DMS 273 treated with DMSO at 0.1 percent for 48 hours (cell line): ENCODE measurements around the gene FGF21.
"Not testable (repeated sequence)": the region's sequence is repeated elsewhere in the genome, so short reads cannot be mapped to it uniquely, and the experiment has no call there.

Source experiments
- DNase-seq: peaks from one replicate; lab custom pipeline; 2025; lab: John Stamatoyannopoulos, UW

The FGF21 gene

DNA sequence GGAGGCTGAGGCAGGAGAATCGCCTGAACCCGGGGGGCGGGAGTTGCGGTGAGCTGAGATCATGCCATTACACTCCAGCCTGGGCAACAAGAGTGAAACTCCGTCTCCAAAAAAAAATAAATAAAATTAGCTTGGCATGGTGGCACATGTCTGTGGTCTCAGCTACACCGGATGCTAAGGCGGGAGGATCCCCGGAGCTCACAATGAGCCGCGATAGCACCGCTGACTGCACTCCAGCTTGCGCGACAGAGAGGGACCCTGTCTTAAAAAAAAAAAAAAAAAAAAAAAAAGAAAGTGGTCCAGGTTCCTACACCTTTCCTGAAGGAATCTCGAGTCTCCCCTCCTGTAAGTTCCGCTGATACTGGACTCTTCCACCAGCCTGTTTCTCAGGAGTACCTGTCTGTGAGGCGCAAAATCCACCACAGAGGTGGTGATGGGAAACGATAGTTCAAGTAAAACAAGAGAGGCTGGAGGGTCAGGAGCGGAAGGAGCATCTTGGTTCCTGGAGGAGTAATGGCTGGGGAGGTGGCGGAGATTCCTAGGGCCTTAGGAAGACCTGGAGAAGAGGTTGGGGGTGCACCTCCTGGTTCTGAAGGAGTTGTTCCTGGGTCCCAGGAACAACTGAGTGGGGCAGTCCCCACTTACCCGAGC is 3.4 kb upstream of the FGF21 start:
- DNase-seq, result no peak

GRCh38 chr19:48752496-48753365 is 2.6 kb upstream of the FGF21 start, which contains the start of gene FUT1:
Gene FUT1, minus strand, starts transcription at chr19:48752641. Its CDS starts 1,360 bp downstream, at chr19:48751281.
- DNase-seq, result no peak

GRCh38 chr19:48755787-48756186 is 463 bp downstream of the FGF21 start:
- DNase-seq, result no peak

GRCh38 chr19:48756212-48756611 is 888 bp downstream of the FGF21 start:
- no peak for DNase-seq

DNA sequence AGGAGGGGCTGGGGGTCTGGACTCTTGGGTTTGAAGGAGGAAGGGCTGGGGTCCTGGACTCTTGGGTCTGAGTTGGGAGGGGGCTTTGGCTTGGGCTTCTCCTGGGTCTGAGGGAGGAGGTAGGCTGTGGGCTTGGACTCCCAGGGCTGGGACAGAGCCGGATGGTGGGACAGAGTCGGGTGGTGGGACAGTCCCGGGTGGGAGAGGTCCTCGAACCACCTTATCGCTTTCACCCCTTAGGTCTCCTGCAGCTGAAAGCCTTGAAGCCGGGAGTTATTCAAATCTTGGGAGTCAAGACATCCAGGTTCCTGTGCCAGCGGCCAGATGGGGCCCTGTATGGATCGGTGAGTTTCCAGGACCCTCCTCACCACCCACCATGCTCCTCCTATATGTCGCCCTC is 1.4 kb downstream of the FGF21 start:
- DNase-seq, result no peak

GRCh38 chr19:48757089-48757675 is 1.9 kb downstream of the FGF21 start:
- DNase-seq, result no peak

- no peak for DNase-seq
Observed at GRCh38 chr19:48757741-48758144, 2.4 kb downstream of the FGF21 start.

DNA sequence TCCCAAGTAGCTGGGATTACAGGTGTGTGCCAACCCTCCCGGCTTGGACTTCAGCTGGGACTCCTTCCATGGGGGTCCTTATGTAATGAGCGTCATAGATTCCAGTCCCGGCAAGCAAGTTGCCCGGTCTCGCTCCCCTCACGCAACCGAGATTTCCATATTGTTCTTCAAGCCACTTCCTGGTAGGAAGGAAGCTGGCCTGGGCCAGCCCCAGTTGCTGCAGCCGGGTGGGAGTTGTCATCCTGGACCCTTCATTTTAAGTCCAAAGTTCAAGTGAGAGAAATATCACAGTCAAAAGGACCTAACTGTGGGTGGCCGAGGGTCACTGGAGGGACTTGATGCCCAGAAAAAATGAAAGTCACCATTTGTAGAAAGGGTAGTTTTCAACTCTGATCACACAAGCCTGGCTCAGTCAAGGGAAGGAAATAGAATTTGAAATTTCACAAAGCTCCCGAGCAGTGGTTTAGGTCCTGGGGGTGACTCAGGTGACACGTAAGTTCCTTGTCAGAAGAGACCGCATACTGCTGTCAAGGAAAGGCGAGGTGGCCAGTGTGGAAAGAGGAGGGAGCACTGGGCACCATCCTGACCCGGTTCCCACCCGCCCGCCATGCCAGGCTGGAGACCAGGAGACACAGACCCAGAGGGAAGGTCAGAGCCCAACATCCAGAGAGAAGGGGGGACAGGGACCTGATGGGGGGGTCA is 5.3 kb downstream of the FGF21 start:
- DNase-seq, result no peak

DNA sequence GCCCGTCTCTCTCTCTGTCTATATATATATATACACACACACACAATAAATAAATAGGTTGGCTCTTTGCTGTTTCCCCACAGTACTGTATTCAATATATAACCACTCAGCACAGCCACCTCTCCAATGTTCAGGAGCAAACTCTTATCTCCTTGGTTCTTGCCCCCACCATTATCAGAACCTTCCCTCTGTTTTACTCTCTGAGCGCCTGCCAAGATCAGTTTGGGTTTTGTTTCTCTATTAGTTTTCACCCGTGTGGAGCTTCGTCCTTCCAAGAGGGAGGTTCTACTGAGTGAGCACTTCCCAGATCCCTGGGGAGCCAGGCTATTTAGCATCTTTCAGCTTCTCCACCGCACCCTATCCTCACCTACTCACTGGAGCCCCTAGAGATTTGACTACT is 10.5 kb downstream of the FGF21 start:
- not testable (repeated sequence) for DNase-seq

DNA sequence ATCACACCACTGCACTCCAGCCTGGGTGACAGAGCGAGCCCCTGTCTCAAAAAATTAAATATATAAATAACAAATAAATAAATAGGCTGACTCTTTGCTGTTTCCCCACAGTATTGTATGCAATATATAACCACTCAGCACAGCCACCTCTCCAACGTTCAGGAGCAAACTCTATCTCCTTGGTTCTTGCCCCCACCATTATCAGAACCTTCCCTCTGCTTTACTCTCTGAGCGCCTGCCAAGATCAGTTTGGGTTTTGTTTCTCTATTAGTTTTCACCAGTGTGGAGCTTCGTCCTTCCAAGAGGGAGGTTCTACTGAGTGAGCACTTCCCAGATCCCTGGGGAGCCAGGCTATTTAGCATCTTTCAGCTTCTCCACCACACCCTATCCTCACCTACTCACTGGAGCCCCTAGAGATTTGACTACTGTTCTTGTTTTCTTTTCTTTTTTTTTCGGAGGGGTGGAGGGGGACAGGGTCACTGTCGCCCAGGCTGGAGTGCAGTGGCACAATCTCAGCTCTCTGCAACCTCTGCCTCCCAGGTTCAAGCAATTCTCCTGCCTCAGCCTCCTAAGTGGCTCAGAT is 12.9 kb downstream of the FGF21 start:
- DNase-seq, result not testable (repeated sequence)

DNA sequence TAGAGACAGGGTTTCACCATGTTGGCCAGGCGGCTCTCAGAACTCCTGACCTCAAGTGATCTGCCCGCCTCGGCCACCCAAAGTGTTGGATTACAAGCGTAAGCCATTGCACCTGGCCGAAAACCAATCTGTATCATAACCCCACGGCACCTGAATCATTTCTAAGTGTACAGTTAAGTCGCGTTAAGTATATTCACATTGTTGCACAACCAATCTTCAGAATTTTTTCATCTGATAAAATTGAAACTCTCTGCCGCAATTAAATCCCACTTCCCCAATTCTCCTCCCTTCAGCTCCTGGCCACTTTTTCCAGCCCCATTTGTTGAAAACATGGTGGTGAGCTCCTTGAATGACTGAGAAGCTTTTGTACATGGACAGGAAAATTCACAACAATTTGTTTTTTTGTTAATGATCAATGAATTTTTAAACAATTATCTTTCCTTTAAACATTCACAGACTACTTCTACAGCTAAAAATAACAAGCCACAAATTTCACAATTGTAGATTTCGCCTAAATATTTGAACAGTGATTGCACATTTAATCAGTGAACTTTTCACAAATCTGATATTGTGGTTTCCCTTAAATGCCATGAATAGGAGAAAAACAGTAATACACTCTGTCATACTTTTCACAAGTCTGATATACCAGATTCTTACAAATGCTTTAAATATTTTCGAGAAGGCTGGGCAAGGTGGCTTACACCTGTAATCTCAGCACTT is 13.8 kb downstream of the FGF21 start:
- DNase-seq, result no peak

- DNase-seq, result no peak
Observed at GRCh38 chr19:48770266-48770665, 14.9 kb downstream of the FGF21 start.

DNA sequence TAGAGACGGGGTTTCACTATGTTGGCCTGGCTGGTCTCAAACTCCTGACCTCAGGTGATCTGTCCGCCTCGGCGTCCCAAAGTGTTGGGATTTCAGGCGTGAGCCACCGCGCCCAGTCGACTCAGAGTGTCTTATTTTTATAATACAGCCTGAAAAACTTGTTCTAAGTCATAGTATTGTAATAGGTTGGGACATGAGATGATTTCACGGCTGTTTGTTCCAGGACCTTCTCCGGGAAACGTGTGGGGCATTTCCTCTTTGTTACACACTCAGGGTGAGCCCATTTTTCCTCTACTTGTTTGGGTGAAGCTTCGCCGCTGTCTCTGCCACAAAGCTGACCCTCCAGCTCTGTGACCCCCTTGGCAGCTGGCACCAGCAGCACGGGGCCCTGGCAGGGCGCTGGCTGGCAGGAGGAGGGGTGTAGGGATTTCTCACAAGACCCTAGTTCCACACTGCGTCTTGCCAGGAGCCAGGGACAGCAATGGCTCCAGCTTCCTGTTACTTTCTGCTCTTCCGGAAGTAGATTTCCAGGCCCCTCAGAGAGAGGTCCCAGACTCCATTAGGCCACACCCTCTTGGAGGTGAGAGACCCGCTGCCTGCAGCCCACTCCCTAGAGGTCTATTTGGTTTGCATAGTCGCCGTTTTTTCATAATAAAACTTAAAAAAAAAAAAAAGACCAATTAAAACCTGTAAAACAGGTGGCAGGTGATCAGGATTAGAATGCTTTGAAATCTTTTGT is 15.6 kb downstream of the FGF21 start:
- no peak for DNase-seq

DNA sequence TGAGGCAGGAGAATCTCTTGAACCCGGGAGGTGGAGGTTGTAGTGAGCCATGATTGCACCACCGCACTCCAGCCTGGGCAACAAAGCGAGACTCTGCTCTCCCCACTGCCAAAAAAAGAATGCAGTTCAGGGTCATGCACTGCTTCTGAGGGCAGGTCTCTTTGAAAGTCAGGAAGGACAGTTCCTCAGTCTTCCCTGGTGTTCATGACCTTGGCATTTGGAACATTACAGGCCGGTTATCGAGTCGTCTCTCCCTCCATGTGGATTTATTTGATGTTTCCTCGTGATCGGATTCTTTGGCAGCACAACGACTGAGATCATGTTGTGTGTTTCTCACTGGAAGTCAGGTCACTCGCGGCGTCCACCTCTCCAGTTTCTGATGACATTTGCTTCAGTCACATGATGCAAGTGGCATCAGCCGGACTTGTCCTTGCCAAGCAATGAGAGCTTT is 17.2 kb downstream of the FGF21 start:
- DNase-seq, result no peak

DNA sequence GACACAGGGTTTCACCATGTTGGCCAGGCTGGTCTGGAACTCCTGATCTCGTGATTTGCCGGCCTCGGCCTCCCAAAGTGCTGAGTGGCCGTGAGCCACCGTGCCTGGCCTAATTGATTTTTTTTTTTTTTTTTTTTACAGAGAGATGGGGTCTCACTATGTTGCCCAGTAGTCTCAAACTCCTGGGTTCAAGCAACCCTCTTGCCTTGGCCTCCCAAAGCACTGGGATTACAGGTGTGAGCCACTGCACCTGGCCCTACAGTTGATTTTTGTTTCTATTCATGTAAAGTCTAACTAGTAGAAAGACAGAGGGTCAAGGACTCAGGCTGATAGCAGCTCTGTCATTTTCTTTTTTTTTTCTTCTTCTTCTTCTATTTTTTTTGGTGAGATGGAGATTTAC is 21.8 kb downstream of the FGF21 start:
- no peak for DNase-seq

- no peak for DNase-seq
Observed at GRCh38 chr19:48777720-48778119, 22.4 kb downstream of the FGF21 start.

DNA sequence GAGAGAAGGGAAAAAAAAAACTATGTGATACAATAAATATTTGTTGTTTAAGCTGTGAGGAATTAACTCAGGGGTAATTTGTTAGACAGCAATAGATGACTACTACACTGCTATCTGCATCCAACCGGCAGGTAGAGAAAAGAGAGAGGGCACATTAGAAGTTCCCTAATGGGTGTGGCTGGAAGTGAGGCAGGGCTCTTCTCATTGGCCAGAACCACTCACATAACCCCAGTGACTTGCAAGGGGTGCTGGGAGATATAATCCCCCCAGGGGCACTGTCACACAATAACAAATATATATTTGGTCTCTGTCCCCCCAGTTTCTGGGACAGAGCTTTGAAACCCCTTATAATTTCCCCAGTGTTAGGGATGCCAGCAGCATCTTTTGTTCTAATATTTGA is 24.3 kb downstream of the FGF21 start:
- DNase-seq, result no peak

DNA sequence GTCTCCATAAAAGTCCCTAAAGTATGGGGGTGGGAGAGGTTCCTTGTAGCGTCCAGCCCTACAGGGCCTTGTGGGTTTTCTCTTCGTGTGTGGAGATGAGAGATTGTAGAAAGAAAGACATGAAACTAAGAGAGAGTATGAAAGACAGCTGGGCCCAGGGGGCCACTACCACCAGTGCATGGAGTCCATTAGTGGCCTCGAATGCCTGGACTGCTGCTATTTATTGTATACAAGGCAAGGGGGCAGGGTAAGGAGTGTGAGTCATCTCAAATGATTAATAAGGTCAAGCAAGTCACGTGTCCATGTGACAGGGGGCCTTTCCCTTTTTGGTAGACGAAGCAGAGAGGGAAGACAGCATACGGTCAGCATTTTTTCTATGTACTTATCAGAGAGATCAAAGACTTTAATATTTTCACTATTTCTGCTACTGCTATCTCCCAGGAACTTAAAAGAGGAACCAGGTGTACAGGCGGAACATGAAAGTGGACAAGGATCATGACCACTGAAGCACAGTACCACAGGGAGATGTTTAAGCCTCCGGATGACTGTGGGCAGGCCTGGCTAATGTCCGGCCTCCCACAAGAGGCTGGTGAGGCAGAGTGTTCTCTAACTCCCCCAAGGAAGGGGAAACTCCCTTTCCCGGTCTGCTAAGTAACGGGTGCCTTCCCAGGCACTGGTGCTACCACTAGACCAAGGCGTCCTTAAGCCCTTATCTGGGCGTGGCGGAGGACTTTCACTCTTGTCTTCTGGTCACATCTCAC is 25.5 kb downstream of the FGF21 start:
- no peak for DNase-seq

DNA sequence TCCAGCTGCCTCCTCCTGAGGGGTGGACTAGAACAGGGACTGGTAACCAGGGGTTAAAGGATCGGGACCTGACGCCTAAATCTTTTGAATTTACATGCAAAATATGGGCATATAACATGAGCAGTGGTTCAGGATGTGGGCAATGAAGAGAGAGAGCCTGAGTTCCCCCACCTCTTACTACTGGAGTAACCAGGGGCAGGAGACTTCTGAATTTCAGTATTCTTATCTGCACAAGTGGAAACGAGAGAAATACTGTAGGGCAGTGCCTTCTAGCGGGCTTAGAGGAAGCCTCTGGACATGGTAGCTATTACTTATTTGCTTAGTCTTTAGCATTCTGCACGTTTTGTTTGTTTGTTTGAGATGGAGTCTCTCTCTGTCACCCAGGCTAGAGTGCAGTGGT is 29.2 kb downstream of the FGF21 start:
- no peak for DNase-seq

DNA sequence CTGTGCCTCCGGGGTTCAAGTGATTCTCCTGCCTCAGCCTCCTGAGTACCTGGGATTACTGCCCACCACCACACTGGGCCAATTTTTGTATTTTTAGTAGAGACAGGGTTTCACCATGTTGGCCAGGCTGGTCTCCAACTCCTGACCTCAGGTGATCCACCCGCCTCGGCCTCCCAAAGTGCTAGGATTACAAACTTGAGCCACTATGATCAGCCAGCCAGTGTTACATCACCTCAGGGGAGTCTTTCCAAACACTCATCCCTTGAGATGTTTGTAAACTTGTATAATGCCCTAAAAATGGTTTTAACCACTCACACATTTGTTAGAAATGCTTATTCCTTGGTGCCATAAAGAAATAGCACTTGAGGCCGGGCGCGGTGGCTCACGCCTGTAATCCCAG is 31.1 kb downstream of the FGF21 start:
- DNase-seq, result not testable (repeated sequence)
